D721Med (cell line): Measurements from ENCODE around the gene PLIN4.

Experiments
- DNase-seq: peaks from one replicate; pipeline ENCODE4 v3.0.0; 2011; ENCODE audit warnings: low spot score; ENCODE audit not compliant: insufficient read length
- FAIRE-seq: peaks from 2 replicates; lab custom pipeline; 2011; peaks lifted over from hg19 to GRCh38; lab: Jason Lieb, UNC
- CTCF ChIP-seq: IDR thresholded peaks from 2 replicates; pipeline ENCODE4 v1.5.1; 2012; ENCODE audit warnings: mild to moderate bottlenecking, control low read depth; ENCODE audit not compliant: insufficient read depth; ENCODE audit errors: missing control alignments

PLIN4 gene

DNA sequence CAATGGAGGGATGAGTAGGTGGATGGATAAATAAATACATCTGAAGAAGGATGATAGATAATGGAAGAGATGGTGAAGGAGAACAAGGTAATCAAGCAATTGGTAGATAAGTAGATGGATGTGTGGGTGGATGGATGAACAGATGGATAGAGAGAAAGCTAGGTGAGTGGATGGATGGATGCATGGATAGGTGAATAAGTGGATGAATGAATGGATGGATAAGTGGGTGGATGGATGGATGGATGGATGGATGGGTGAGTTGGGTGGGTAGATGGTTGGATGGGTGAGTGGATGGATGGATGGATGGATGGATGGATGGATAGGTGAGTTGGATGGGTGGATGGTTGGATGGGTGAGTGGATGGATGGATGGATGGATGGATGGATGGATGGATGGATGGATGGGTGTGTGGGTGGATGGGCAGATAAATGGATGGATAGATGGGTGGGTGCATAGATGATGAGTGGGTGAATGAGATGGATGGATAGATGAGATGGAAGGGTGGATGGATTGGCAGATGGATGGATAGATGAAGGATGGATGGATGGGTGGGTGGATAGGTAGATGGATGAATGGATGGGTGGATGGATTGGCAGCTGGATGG, 34.9 kb upstream of the PLIN4 start:
- FAIRE-seq: no peak
- TF ChIP-seq CTCF: no peak

GRCh38 chr19:4552525-4552819, 34.2 kb upstream of the PLIN4 start:
- TF ChIP-seq CTCF: no peak
- DNase-seq (no peak), FAIRE-seq (no peak)

More for the DNA sequence above, 34.9 kb upstream of the PLIN4 start:
- DNase-seq: no peak

- DNase-seq (no peak), FAIRE-seq (no peak)
- no peak for TF ChIP-seq CTCF
Measured at GRCh38 chr19:4550479-4551050, 32.3 kb upstream of the PLIN4 start.

DNA sequence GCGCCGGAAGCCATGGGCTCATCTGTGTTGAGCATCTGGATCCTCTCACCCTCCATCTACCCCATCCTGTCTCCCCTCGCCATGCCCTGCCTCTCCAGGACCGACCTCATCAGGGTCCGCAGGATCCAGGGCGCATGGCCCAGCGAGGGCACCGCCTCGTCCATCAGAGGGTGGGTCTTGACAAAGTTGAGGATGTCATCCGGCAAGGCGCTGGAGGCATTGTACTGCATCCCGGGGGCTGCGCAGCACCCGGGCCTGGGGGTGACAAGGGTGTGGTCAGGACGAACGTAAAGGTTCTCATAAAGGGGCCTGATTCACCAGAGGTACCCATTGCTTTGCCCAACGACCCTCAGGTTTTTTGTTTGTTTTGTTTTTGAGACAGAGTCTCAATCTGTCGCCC, 31.7 kb upstream of the PLIN4 start:
- no peak for TF ChIP-seq CTCF
- no peak for FAIRE-seq

DNA sequence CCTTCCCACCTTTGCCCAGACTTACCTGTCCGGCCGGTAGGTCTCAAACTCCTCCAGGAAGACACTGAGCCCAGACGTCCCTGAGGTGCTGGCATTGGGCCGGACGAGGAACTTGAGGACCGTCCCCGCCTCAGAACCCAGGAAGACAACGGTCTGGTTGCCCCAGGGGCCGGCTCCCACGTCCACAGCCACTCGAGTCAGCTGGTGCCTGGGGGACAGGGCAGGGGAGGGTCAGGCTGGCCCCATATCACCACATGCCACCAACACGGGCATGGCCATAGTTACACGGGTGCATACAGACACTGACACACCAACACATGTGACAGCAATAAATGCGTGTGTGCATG, 29.9 kb upstream of the PLIN4 start:
- FAIRE-seq (no peak), DNase-seq (no peak)
- no peak for TF ChIP-seq CTCF

More for the DNA sequence above, 31.7 kb upstream of the PLIN4 start:
- DNase-seq: no peak

DNA sequence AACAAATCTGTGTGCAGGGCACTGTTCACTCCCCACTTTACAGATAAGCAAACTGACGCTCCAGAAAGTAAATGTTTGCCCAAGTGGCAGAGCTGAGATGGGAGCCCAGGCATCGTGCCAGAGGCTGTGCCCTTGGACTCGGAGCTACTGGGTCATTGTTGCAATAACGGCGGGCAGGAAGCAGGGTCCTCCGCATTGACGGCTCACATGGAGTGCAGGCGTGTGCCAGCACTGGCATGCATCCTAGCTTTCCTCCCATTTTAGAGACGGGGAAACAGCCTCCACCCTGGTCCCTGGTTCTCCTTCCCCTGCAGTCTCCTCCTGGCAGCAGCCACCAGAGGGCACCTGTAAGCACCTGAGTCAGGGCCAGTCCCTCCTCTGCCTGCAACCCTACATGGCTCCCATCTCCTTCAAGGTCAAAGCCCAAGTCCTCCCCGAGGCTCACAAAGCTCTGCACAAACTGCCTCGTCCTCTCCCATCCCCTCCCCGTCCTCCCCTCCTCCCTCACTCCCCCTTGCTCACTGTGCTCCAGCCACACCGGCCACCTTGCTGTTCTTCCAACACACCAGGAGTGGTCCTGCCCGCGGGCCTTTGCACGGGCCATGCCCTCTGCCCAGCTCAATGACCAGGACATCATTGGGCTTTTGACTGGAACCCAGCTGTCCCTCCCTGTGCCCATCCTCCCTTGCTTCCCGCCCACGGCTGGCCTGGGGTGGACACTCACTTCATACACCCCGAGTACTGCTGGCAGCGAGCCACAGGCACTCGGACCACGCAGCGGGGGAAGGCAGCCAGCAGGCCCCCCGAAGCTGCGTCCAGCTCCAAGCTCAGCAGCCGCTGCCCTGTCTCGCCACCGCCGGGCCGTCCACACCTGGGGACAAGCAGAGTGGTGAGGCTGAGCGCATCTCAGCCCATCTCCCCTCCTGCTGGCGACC, 29.3 kb upstream of the PLIN4 start:
- FAIRE-seq (no peak), DNase-seq (no peak)
- TF ChIP-seq CTCF: peak; percentile 14
